Measurements from ENCODE around the gene GMEB2.

DNA sequence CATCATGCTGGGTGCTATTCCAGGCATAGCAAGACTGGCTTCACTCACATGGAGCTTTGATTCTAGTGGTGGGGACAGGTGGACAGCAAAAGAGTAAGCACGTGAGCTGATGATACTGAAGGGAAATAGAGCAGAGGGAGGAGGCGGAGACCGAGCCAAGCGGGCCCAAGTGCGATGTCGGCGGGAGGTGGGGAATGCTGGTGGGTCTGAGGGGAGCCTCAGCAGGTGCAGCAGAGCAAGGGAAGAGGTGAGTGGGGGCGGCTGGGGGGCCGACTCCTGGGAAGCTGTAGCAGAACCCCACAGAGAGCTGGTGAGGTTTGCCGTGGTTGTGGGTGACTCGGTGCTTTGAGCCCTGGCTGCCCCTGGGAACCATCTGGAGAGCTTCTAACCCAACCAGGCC, 41.5 kb upstream of the GMEB2 start:
- no peak for TF ChIP-seq EP300 (IDR thresholded peaks at IDR 0.05)
- TF ChIP-seq CTCF (IDR thresholded peaks at IDR 0.05): no peak
- no peak for TF ChIP-seq POLR2AphosphoS5 (IDR thresholded peaks at IDR 0.05)
- no peak for TF ChIP-seq POLR2A (IDR thresholded peaks at IDR 0.05)
